HG02943 (cell line): Measurements from ENCODE around the gene RBM7.

Experiments
- ATAC-seq: cut with Tn5 transposase; IDR thresholded peaks from one replicate; pipeline ENCODE4 v1.9.1; 2021; ENCODE audit warnings: mild to moderate bottlenecking, low read depth, moderate library complexity; ENCODE audit not compliant: unreplicated experiment

RBM7 gene

DNA sequence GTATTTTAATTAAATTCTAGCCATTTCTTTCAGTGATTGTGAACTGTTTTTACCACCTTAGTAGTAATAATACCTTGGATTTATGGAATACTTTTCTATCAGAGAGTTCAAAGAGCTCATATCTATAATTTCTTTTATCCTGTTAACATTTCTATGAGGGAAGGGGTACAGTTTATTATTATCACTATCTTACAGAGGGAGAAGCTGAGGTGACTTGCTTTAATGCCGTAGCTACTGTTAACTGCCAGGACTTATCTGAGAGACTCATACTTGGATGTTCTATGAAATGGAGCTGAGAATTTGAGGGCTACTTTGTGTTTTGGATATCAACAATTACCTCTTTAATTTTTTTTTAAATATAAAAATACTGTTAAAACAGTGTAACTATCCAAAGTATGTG is 42.1 kb downstream of the RBM7 start:
- ATAC-seq, result no peak

DNA sequence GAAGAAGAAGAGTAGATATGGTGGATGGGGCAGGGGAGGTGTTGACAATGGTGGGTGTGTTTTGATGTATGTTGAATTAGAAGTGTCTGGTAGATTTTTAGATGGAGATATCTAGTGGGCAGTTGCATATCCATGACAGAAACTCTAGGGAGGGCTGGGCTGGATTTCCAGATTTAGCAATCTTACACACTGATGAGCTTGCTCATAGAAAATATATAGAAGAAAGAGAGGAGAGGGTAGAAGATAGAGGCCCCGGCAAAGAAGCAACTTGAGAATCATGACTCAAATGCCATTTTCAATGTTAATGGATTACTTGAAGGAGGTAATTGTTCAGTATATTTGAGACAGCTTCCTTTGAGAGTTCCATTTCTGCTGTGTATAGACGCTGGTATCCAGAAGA is 47.0 kb downstream of the RBM7 start:
- ATAC-seq, result no peak

DNA sequence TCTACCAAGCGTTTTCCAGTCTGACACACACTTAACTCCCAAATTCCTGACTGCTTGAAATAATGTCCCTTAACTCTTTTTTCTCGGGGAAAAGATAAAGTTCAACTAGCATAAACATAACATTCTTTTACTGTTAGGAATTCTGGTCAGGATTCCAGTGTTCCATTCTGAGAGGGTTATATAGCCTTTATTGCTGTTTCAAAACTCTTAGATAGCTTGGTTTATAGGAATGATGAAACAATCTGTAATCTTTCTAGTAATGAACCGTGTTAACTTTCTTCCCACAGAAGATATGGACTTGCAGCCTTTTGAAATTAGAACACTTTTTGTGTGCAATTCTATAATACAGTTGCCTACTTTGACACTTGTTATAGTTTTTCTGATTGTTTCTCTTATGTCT is 47.4 kb downstream of the RBM7 start:
- no peak for ATAC-seq

DNA sequence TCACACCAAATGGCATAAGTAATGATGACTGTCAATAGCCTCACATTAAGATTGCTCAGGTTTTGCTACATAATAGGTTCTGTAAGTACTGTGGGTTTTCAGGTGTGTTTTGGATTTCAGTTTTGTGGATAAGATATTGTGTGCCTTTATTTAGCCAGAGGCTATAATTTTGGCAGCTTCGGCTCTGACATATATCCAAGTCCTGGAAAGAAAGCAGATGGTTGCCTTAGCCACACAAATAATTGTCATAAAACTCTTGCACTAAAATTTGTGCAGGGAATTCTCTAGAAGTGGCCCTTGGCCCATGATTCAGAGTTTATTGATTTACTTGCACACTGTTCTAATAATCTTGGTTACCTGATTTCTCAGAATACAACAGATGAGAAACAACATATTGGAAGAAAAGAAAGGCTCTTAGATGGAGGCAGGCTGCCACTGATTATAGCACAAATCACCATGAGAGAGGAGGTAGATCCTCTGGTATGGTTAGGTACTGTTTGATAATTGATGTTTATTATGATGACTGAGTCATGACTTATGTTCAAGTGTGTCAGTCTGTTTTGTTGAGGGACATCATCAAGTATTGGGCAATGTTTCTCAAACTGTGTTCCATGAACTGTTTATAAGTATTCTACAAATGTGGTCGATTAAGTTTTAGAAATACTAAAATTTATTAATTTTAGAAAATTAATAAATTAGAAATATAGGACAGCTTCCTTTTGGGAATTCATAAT is 48.5 kb downstream of the RBM7 start:
- no peak for ATAC-seq

DNA sequence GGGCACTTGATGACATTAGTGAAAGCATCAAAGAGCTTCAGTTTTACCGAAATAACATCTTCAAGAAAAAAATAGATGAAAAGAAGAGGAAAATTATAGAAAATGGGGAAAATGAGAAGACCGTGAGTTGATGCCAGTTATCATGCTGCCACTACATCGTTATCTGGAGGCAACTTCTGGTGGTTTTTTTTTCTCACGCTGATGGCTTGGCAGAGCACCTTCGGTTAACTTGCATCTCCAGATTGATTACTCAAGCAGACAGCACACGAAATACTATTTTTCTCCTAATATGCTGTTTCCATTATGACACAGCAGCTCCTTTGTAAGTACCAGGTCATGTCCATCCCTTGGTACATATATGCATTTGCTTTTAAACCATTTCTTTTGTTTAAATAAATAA is 49.4 kb downstream of the RBM7 start:
- no peak for ATAC-seq

DNA sequence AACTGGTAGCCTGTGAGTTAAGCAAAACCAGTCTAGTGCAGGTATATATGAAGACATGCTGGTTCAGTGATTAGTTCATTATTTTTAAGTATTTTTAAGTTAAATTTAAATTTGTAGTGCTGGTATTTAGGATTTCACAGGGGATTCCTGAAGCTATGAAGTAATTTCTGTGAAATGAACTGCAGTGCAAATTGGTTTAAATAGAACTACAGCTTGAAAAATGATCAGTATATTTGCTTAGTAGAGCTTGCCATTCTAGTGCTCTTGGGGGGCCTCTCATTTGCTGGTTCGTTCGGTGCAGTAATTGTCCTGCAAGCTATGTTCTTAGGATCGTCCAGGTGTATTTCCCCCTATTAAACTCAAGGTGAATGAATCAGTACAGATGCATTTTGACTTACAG is 51.9 kb downstream of the RBM7 start:
- no peak for ATAC-seq
